NCI-H226 (cell line): ENCODE results near the gene DPYD.

Experiments used
- DNase-seq: peaks from one replicate; pipeline ENCODE4 v3.0.0-alpha.2; 2015

The DPYD gene

GRCh38 chr1:97781762-97782337 is 139.0 kb downstream of the DPYD start:
- no peak for DNase-seq

DNA sequence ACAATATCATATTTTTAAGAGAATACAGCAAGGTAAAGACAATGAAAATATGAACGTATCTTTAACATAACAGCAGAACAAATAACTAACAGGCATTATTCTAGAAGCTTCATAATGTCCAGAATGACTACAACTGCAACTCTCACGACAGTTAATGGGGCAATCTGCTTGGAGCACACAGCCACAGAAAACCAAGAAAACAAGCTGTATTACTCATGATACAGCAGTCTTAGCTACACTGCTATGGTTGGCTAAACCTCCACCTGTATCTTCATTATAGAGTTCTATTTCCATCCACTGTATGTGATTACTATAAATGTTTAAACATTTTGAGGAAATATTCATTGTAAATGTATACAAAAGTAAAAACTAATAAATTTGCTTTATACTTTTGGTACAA is 139.9 kb downstream of the DPYD start:
- no peak for DNase-seq

DNA sequence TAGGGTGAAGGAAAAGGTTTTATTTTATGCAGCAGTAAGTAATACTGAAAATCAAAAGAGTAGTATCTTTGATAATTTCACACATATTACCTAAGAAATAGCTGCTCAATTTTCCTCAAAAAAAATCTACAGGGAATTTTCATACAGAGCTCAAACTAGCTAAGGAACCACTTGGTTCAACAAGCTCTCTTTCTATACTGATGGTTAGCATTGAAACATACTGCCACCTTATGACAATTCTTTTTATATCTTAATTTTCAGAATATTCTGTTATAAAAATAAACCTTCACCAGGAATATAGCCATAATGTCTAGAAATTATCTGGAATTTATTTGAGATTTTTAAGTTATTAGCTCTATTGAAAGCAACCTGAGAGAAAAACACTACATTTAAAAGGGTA is 142.1 kb downstream of the DPYD start:
- no peak for DNase-seq

DNA sequence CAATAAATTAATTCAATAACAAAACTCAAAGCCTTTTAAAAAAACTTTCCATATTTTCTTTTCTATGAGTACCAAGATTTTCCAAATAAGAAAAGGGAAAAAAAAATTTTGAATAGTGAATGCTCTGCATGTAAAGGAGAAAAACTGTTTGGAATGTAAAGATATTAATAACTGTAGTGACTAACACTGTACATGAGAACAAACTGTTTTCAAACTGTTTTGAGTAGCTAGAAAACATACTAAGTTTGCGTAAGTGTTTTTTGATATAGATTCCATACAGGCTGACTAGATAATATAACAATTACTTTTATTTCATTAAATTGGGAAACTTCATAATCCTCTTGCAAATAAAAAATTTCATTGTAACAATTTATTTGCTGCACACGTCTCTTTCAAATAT is 150.5 kb downstream of the DPYD start:
- no peak for DNase-seq

DNA sequence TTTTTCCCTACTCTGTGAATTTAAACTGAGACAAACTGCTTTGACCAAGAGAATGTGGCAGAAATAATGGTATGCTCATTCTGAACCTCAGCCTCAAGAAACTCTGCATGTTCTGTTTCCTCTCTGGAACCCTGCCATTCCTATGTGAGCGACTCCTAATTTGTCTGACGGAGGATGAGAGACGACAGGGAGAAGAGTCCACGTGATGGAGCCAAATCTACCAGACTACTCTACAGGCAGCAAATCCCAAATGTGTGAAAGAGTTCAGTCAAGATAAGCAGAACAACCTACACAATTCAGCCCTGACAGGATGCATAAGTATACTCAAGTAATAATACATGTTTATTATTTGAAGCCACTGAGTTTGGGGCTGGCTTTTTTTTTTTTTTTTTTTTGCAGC is 153.5 kb downstream of the DPYD start:
- DNase-seq, result no peak

DNA sequence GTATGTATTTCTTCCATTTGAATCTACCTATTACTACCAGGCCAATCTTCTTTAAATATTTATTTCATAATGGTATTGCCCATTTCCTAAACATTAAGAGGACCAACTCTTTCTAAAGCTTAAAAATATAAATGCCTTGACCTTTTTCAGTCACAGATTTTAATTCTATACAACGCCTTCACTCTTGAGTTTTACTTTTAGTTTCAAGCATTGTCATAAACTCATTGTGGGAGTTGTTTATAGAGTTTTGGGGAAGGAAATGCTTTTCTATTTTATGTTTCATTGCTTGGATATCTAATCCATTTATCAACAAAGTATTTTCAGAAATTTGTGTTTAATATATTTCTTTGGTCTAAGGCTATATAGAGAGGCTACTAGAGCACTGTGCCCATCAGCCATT is 155.8 kb downstream of the DPYD start:
- DNase-seq, result no peak

- DNase-seq, result no peak
These were observed 159.2 kb downstream of the DPYD start for GRCh38 chr1:97761637-97762036.

GRCh38 chr1:97759078-97759477 is 161.8 kb downstream of the DPYD start:
- no peak for DNase-seq

- DNase-seq, result no peak
These were observed 162.2 kb downstream of the DPYD start for GRCh38 chr1:97758541-97759057.

GRCh38 chr1:97745912-97746311 is 174.9 kb downstream of the DPYD start:
- peak; percentile 2 for DNase-seq

- DNase-seq, result no peak
These were observed 175.9 kb downstream of the DPYD start for GRCh38 chr1:97744977-97745376.

GRCh38 chr1:97743129-97743528 is 177.7 kb downstream of the DPYD start:
- no peak for DNase-seq

- no peak for DNase-seq
These were observed 179.9 kb downstream of the DPYD start for GRCh38 chr1:97740891-97741290.

- no peak for DNase-seq
These were observed 181.2 kb downstream of the DPYD start for GRCh38 chr1:97739596-97740103.

DNA sequence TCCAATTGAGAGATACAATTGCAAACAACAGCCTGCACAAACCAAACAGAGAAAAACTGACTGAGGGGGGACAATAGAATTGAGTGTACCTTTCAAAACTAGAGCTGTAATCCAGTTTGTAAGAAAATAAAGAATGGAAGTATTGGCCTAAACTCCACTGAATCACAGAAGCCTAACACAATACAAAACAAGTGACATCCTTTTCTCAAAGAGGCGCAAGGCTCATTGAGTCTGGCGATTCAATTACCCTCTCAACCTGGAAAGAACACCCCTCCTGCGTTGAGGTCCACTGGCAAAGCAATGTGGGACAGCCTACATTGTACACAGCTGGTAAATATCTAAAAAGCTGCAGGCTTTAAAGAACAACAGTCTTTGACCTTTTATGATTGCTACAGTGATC is 182.6 kb downstream of the DPYD start:
- DNase-seq, result no peak

DNA sequence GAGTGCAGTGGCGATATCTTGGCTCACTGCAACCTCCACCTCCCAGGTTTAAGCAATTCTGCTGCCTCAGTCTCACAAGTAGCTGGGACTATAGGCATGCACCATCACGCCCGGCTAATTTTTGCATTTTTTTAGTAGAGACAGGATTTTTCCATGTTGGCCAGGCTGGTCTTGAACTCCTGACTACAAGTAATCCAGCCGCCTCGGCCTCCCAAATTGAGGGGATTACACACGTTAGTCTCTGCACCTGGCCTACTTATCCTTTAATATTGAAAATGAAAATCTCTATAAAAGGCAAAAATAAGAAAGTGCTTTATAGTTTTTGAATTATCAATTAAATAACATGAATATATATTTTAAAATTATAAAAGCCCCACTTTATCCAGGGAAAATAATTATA is 190.6 kb downstream of the DPYD start:
- no peak for DNase-seq

DNA sequence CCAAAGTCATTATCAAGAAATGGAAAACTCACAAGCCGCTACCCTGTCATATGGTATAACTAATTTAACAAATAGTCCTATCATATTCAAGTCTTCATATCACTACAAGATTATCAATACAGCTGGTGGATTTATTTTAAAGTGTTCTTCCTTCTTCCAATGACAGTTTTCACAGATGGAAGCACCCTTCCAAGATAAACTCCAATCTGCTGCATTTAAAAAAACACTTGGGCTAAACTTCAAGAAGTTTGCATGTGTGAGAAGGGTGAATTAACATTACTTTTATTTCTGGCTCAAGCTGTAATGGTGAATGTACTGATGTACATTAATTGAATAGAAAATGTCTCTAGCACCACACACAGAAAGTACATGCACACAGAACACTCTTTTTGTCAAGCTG is 192.4 kb downstream of the DPYD start:
- DNase-seq, result no peak

DNA sequence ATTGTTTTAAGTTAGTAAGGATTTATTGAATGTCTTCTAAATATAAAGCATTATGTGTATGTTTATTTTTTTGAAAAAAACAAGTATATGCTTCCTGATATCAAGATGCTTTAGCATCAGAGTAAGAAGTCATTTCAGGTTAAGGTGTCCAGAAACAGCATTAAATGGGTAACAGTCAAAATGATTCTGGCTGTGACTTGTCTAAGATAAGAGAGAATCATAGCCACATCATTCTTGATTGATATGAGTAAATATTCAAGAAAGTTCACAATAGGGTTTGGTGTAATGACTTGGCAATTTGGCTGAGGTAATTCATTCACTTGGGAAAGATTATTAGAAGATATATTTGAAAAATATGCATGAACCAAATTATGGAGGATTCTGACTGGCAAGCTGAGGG is 193.8 kb downstream of the DPYD start:
- DNase-seq, result no peak

- DNase-seq, result no peak
These were observed 194.4 kb downstream of the DPYD start for GRCh38 chr1:97726386-97726785.

GRCh38 chr1:97721221-97721620 is 199.6 kb downstream of the DPYD start:
- DNase-seq, result no peak

GRCh38 chr1:97712980-97713379 is 207.9 kb downstream of the DPYD start:
- no peak for DNase-seq

DNA sequence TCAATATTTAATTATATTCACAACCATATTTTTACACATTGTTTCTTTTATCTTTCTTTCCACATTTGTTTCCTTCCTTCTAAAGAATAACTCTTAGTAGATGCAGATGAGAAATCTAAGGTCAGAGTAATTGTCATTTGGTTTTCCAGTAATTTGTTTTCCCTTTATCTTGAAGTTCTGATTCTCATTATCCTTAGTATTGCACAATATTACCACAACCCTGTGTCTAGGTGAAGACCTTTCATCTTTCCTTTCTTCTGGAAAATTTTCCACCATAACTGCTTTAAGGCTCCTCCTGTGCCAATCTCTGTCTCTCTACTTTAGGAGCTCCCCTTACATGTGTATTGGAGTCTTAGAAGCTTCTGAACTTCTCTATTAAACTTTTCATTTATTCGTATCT is 209.0 kb downstream of the DPYD start:
- DNase-seq, result no peak

- DNase-seq, result no peak
These were observed 227.2 kb downstream of the DPYD start for GRCh38 chr1:97693601-97694000.

- no peak for DNase-seq
These were observed 229.5 kb downstream of the DPYD start for GRCh38 chr1:97691325-97691724.

- no peak for DNase-seq
These were observed 235.5 kb downstream of the DPYD start for GRCh38 chr1:97685360-97685759.
